Stimulated activated CD4-positive, alpha-beta T cell treated with anti-CD3 and anti-CD28 coated beads, TNF-alpha, amount 100 ng/mL, for 1 hour (primary cell): Measurements from ENCODE around the gene ZFAND6.

Experiments
- DNase-seq, 3 donors: peaks; one replicate each; pipeline ENCODE4 v3.0.0-alpha.2; 2020; ENCODE audit warnings: low read depth in 3 of 3, low spot score in 1 of 3

The ZFAND6 gene

GRCh38 chr15:80186597-80186996, 127.1 kb downstream of the ZFAND6 start:
- no peak for DNase-seq
